ENCODE measurements around the gene PLXNC1.

DNA sequence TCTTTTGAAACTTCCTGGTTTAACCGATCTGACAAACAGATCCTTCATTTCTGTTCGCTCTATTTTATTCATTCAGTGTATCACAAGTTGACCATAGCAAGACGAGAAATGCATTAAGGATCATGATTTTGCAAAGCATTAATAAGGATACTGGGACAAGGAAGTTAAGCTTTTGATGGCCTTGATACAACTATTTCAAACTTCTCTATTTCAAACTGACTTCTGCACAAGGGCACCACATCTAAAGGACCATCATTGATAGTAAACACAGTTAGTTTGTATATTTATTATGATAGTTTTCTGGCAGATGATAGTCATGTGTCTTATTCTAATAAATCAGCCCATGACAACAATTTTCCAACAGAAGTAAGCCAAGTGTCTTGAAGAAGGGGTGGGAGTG, 25.8 kb upstream of the PLXNC1 start:
- TF ChIP-seq EZH2 (IDR thresholded peaks at IDR 0.05; ENCODE audit: insufficient read depth, poor library complexity, severe bottlenecking) (no peak), EZH2phosphoT487 (IDR thresholded peaks at IDR 0.05; ENCODE audit: insufficient read depth, low read depth) (no peak)
